G401.6 (cell line): Measurements from ENCODE around the gene WBP1L.
"Not testable (repeated sequence)": the region's sequence is repeated elsewhere in the genome, so short reads cannot be mapped to it uniquely, and the experiment has no call there.

Experiments
- FAIRE-seq: peaks from 2 replicates; lab custom pipeline; 2012; peaks lifted over from hg19 to GRCh38; lab: Jason Lieb, UNC

WBP1L gene

GRCh38 chr10:102743588-102744373 lies at the start of gene WBP1L:
WBP1L (plus strand) TSS chr10:102743948; CDS start chr10:102744054, 106 bp downstream.
- peak; percentile 99 for FAIRE-seq

DNA sequence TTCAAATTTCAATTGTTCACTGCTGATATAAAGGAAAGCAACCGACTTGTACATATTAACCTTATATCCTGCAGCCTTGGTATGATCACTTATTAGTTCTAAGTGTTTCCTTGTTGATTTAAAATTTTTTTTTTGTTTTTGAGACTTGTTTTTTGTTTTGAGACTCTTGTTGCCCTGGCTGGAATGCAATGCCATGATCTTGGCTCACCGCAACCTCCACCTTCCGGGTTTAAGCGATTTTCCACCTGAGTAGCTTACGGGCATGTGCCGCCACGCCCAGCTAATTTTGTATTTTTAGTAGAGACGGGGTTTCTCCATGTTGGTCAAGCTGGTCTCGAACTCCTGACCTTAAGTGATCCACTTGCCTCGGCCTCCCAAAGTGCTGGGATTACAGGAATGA lies 48.3 kb upstream of the WBP1L start:
- FAIRE-seq: not testable (repeated sequence)

GRCh38 chr10:102696736-102697135 lies 47.0 kb upstream of the WBP1L start:
- no peak for FAIRE-seq

- no peak for FAIRE-seq
Measured at GRCh38 chr10:102698894-102699293, 44.9 kb upstream of the WBP1L start.

- peak; percentile 39 for FAIRE-seq
Measured at GRCh38 chr10:102701272-102701671, 42.5 kb upstream of the WBP1L start.

- FAIRE-seq: no peak
Measured at GRCh38 chr10:102701796-102702195, 42.0 kb upstream of the WBP1L start.

GRCh38 chr10:102702742-102703141 lies 41.0 kb upstream of the WBP1L start:
- FAIRE-seq: peak; percentile 62

- FAIRE-seq: no peak
Measured at GRCh38 chr10:102704915-102705314, 38.8 kb upstream of the WBP1L start.

DNA sequence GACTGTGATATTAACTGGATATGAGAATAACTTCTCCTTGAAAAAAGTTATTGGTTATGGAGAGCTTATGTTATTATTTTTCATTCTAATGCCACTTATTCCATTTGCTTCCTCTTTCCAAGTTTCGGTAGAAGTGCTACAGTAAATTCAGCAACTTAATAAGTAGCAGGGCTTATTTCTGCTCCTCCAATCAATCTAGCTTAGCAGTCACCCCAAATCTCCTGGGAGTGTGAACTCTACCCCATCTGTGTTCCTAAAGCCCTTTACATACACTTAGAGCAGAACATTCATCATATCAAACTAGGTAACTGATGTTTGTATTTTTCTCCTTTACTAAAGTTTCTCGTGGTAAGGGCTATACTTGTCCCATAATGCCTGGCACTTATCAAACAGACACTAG lies 38.2 kb upstream of the WBP1L start:
- no peak for FAIRE-seq

DNA sequence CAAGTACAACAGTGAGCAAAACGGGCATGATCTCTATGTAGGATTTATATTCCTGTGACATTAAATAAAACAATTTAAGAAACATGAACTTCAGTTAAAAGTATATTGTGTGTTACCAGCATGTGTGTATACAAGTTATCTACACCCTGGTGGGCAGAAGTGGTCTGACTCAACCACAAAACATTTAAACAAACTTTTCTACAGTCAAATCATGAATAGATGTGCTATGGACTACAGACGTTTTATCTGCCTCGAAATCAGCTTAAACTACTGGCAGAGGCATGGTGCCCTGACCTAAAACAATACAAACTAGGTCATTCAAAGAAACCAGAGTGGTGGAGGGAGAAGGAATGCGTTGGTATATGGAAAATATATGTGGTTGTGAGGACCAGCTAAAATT lies 33.1 kb upstream of the WBP1L start:
- no peak for FAIRE-seq

DNA sequence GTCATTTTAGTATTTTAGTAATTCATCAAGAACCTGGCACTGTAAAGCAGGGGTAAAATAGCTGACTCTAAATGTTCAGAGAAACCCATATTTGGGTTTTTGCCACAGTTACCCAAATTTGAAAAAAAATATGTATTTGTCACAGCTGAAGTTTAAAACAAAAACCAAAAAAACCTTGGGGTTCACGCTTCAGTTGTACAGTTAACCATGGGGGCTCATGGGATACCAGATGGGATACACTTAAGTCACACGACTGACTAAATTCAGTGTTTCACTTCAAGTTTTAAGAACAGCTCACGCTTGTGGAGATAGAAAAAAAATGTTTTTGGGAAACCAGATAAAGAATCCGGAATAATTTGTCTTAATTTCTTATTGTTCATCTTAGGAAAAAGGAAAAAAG lies 31.7 kb upstream of the WBP1L start:
- FAIRE-seq: no peak

GRCh38 chr10:102712843-102713538 lies 30.8 kb upstream of the WBP1L start:
- no peak for FAIRE-seq

DNA sequence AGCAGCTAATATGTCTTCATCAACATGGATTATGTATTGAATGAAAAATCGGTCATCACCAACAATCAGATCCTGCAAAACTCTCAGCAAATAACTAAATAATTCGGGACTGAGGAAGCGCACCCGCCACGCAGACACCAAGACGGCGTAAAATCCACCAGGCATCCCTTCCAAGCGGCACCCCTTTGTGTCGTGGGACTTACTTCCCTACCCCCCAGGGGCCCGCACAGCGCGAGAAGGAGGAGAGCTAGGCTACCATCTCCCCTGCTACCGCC lies 30.3 kb upstream of the WBP1L start:
- FAIRE-seq: no peak

DNA sequence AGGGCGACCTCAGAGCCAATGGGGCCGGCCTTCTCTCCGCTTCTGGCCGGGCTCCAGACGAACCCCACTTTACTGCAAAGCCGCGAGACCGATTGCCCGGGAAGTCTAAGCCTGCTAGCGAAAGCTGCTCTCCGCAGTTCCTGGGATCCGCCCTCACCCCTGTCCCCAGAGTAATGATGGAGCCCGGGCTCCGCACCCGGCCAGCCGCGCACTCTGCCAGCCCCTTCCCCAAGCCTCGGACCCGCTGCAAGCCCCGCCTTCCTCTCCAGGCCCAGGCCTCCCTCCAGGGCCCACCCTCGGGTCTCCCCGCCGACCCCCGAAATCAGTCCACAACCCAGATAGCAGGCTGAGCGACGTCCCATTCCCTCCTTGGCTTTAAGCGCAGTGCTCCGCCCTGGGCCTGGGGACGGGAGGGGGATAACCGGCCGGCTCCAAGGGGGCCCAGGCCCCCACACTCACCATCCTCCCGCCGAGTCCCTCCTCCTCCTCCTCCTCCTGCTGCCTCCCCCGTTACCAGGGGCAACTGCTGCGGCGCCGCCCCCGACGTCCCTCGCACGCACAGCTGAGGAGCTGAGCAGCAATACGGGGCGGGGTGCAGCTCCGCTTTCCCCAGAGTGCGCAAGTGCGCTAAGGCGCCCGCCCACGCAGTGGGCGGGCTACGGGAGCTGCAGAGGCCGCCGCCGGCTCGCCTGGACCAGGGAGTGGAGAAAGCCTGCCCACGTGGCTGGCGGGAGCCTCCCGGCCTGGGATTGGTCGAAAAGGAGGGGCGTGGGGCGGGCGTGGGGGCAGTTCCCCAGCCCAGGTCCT lies 29.7 kb upstream of the WBP1L start, which contains the start of gene ARL3:
TSS of gene ARL3 (minus strand) at position 584 of the 807 bp plus-strand sequence. CDS start at position 462, 122 bp downstream.
- FAIRE-seq: peak; percentile 98

- FAIRE-seq: no peak
Measured at GRCh38 chr10:102714621-102715455, 28.9 kb upstream of the WBP1L start, which contains the start of gene SFXN2. SFXN2 (plus strand) TSS chr10:102714636; CDS start chr10:102726637, 12,001 bp downstream.

GRCh38 chr10:102715880-102716279 lies 27.9 kb upstream of the WBP1L start:
- FAIRE-seq: no peak

GRCh38 chr10:102716900-102717565 lies 26.7 kb upstream of the WBP1L start:
- FAIRE-seq: not testable (repeated sequence)

- no peak for FAIRE-seq
Measured at GRCh38 chr10:102718220-102718619, 25.5 kb upstream of the WBP1L start.

- no peak for FAIRE-seq
Measured at GRCh38 chr10:102720337-102720736, 23.4 kb upstream of the WBP1L start.

DNA sequence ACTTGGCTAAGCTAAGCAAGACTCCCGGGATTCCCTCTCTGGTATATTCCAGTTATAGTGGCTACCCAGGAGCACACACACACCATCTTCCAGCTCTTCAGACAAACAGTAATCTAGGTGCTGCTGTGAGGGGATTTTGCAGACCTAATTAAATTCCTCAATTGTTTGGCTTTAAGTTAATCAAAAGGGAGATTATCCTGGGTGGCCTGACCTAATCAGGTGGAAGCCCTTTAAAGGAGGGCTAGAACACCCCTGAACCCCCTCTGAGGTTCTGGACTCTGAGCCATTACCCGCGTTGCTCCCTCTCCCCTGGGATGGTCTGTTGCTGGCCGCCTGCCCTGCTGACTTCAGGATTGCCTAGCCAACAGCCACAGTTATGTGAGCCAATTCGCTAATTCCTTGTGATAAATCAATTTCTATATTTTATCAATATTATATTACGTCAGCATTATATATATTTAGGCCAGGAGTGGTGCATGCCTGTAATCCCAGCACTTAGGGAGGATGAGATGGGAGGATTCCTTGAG lies 22.9 kb upstream of the WBP1L start:
- FAIRE-seq: no peak

DNA sequence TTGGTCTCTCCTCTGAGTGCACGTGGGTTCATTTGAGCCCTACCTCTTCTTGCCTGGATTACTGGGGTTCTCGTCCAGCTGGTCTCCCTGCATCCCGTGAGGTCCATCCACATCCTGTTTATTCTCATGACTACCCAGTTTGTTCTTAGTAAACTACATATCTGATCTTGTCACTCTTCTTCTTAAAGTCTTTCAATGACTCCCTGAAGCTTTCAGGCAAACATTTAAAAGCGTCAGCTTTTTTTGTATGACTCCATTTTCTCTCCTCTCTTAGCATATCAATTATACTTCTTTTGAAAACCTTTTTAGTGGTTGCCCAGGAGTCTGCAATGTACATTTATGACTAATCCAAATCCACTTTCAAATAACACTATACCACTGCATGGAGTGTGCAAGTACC lies 21.8 kb upstream of the WBP1L start:
- no peak for FAIRE-seq
